NOMO-1 (cell line): ENCODE data around the gene PPM1A.
A peak's percentile ranks its signal among the peaks of the same experiment; 100 is the strongest.

Experiments
- DNase-seq, 2 experiments: peaks; one replicate each; lab custom pipeline; 2025; ENCODE audit not compliant: unreplicated experiment in 2 of 2; lab: John Stamatoyannopoulos, UW

PPM1A gene

GRCh38 chr14:60226298-60226697 lies 22.7 kb upstream of the PPM1A start:
- peak; percentile 24 to 47 for DNase-seq

- no peak for DNase-seq
Observed at GRCh38 chr14:60227291-60227690, 21.7 kb upstream of the PPM1A start.

DNA sequence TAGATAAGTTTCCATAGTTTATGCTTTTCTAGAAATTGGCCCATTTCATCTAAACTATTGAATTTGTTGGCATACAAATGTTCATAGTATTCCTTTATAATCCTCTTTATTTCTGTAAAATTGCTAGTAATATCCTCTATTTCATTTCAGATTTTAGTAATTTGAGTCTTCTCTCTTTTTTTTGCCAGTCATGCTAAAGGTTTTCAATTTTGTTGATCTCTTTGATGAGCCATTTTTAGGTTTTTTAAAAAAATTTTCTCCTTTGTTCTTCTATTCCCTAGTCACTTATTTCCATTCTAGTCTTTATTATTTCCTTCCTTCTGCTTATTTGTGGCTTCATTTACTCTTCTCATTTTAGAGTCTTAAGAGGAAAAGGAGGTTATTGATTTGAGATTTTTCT lies 19.4 kb upstream of the PPM1A start:
- DNase-seq, result no peak

DNA sequence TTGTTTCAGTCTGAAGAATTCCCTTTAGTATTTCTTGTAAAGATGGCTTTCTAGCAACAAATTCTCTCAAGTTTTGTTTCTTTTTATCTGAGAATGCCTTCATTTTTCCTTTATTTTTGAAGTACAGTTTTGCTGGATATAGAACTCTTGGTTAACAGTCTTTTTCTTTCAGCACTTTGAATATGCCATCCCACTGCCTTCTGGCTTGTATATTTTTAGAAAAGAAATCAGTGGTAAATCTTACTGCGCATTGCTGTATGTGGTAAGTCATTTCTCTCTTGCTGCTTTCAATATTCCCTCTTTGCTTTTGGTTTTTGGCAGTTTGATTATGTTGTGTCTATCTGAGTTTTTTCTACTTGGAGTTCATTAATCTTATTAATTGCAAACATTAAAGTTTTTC lies 16.8 kb upstream of the PPM1A start:
- DNase-seq, result no peak

DNA sequence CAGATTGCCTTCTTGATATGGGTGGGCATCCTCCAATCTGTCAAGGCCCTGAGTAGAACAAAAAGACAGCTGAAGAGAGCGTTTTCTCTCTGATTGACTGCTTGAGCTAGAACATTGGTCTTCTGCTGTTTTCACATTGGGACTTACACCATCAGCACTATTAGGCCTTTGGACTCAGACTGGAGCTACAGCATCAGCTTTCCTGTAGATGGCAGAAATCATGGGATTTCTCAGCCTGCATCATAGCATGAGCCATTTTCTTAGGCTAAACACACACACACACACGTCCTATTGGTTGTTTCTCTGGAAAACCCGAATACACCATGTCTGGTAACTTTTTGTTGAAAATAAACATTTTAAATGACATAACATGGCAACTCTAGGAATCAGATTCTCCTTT lies 15.8 kb upstream of the PPM1A start:
- DNase-seq, result no peak

DNA sequence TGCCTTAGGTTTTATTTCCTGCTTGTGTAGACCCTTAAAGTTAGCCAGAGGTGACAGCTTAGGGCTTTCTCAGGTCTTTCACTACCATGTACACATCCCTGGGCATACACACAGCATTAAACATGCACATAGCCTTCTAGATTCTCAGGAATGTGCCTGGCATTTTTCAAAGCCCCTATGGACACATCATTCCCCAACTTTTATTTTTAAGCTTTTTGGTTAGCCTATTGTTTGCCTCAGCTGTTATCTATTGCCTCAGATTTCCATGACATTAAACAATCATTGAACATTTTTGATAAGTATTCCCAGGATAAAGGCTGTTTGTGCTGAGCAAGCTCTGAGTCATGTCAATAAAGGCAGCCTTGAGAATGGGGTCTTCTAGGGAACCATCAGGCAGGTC lies 15.1 kb upstream of the PPM1A start:
- no peak for DNase-seq

- no peak for DNase-seq
Observed at GRCh38 chr14:60235440-60235839, 13.6 kb upstream of the PPM1A start.

GRCh38 chr14:60238955-60239354 lies 10.1 kb upstream of the PPM1A start:
- no peak for DNase-seq

DNA sequence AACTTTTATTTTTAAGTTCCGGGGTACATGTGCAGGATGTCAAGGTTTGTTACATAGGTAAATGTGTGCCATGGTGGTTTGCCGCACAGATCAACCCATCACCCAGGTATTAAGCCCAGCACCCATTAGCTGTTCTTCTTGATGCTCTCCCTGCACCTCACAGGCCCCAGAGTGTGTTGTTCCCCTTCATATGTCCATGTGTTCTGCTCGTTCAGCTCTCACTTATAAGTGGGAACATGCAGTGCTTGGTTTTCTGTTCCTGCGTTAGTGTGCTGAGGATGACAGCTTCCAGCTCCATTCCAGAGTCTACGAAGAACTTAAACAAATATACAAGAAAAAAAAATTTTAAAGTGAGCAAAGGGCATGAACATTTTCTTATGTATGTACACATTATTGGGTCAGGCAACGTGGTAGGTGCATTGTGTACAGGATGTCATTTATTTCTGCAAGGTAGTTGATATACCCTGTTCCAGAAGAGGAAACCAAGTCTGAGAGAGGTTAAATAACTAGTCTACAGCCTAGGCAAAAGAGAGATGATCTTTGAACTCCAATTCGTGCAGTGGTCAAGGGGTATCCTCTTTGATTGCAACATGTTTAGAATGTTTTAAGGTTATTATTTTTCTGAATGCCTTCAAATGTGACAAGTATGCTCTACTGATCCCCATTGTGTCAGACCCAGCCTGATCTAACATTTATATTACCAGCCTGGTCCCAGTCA lies 8.7 kb upstream of the PPM1A start:
- DNase-seq, result no peak

DNA sequence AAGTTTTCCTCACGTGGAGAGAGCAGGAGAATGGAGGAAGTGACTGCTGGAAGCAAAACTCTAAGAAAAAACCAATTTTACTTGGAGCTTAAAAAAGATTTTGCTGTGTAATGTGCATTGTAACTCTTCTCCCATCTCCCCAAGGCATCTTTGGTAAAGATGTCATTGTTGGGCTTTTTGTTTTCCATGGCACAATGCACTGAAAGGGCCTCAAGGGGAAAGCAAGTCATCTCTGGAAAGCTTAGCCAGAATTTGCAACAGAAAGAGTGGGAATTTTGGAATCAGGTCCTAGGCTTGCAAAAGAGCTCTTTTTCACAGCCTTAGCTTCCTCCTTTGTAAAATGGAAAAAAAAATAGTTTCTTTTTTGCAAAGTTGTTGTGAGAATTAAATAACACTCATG lies 7.9 kb upstream of the PPM1A start:
- DNase-seq, result no peak

GRCh38 chr14:60242429-60242828 lies 6.6 kb upstream of the PPM1A start:
- DNase-seq, result peak; percentile 84 to 90

DNA sequence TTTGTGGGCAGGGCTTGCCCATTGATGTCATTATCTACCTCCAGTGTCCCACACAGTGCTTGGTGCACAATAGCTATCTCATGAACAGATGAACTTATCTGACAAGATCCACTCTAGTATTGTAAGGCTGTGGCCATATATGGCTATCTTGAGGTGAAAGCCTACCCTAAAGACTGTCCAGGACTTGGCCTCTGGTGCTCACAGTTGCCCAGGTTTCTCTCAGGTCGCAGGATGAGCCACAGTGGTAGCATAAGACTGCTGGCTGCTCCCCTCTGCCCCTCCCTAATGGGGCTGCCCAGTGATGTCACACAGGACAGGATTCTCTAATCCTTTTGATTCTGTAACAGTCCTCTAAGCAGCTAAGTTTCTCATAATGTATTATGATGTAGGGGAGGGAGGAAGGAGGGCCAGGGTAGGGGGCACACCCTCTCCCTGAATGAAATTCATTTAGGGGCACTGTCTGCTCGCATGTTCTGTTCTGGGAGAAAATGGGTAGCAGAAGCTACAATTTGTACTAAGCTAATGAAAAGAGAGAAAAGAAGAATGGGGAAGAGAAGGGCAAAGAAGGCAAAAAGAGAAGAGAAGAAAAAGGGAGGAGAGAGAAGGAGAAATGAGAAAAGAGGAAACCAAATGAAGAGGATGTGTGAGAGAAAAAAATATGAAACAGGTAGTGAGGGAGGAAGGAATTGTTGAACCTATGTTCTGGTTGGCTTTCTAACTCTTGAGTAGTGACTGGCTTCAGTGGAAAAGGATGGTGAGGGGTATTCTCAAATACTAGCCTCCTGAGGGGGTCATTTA lies 3.4 kb upstream of the PPM1A start:
- DNase-seq, result no peak

DNA sequence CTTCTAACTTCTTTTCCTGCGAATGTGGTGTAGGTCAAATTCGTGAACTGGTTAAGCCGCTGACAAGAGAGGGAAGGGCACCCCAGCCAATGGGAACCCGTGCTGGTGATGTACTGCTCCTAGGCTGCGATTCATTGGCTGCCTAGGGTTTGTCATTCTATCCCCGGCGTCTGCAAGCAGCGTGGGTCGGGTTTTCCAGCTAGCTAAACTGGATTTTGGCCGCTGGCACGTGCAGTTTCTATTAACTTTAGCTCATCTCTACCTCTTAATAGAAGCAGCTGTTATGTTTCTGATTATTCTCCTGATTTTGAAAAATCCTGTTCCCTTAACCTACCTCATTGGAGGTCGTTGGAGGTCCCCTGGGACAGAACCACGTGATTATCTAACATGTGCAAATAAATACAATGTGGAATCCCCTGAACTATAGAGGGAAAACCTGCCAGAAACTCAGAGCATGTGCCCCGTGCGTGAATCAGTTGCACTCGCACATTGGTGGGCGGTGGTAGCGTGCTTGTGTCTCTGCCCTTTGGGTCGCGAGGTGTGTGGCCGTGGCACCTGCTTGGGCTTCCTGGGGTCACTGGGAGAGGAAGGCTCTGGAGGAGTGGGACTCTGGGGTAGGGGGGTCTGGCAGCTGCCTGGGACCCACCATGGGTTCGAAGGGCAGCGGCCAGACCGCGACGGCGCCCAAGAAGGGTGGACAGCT lies 876 bp upstream of the PPM1A start:
- peak; percentile 85 to 91 for DNase-seq

DNA sequence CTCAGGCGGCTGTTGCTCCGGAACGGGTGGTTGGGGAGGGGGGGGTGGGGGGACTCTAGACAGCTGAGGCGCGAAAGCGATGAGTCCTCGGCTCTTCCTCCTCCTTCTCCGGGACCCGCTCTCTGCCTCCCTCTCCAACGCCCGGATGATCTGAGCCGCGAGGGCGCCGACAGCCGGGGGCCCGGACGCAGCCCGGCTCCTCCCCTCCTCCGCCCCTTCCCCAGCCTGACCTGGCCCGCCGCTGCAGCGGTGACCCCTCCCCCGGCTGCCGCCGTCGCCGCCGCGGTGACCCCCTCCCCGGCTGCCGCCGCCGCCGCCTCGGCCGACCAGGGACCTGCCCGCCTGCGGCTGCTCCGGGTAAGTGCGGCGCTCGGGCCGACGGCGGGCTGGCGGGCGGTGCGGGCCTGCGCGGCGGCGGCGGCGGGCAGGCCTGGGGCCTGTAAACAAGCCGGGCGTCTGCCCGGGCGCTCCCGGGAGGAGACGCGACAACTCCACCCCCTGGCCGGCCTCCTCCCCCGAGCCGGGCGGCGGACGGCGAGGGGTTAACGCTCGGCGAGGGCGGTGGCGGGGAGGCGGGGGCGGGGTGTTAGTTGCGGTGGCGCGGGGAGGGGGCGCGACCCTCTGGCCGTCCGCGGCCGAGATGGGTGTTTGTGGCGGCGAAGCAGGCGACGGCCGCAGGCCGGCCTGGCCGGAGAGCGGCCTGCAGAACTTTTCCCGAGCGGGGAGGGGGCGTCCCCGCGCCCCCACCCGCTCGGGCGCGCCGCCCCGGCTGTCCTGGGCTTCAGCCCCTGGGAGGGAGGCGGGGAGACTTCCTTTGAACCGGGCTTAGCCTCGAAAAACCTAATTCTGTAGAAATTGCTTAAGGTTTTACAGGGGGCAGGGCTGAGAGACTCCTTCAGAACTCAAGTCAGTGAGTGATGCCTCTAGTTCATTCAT lies 568 bp downstream of the PPM1A start:
- DNase-seq, result peak; percentile 58 to 69

GRCh38 chr14:60250257-60251035 lies 1.4 kb downstream of the PPM1A start:
- DNase-seq, result no peak

DNA sequence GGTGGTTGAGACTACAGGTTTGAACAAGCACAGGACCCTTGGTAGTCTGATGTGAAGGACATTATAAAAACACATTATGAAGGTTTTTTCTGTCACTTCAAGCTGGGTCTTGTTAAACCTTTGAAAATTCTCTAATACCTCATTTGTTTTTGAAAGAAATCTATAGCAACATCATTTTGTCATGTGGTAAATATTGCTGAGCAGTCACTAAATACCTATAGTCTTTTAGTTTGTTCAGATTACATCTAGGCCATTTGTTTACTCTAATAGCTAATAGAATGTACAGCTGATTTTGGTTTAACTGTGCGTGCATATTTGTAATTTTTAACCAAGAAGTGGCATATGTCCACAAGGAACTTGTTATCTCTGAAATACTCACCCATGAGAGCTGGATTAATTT lies 2.9 kb downstream of the PPM1A start:
- no peak for DNase-seq

- no peak for DNase-seq
Observed at GRCh38 chr14:60252630-60253029, 3.6 kb downstream of the PPM1A start.

DNA sequence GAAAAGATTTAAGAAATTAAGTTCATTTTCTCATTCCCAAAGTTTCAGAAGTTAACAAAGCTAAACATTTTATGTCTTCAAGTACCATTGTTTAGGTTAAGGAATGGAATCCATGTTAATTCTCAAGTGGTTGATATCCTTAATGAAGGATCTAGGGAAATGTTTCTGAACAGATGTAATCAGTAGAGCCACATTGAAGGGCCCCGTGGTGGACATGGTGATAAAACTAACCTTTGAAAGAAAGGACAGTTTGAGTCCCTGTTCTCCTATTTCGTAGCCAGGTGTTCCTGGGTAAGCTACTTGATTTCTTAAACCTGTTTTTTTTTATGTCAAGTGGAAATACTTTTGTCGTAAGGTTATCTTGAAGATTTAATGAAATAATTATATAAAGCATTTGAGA lies 4.6 kb downstream of the PPM1A start:
- DNase-seq, result no peak

DNA sequence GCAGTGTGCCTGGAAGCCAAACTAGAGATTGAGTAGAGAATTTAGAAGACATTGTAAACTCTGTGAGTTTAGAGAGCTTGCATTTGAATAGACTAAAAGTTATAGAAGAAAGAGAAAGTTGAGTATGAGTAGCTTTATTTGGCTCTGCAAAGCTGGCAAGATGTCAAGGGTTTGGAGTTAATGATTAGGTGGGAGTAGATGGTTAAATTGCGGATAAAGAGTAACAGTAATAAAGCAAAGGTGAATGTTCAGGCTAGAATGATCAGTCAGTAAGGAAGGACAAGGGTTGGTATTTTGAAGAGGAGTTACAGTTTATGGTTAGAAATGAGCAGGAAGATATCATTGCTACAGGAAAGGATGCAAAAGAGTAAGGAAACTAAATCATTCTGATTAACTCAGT lies 5.2 kb downstream of the PPM1A start:
- DNase-seq, result no peak

- DNase-seq, result no peak
Observed at GRCh38 chr14:60257865-60258264, 8.8 kb downstream of the PPM1A start.
